Panc1 (cell line): ENCODE results near the gene ADNP. TPM values are rescaled to one million over a fixed set of nuclear protein-coding genes. Genes with fewer than 3 reads are reported as not detected.

Experiments used
- ATAC-seq: fragments of 200-7000 bp; cut with Tn5 transposase; 2 replicates; pipeline ENCODE4 v1.9.1; 2020; ENCODE audit warnings: mild to moderate bottlenecking, moderate library complexity
- BruUV-seq: library from RNA; stranded (reverse); fragments of 400-500 nt; replicated peaks from 2 replicates; lab custom pipeline; 2021; lab: Mats Ljungman, UMichigan
- CTCF ChIA-PET: fragments of 300-600 bp; sonication (Branson Sonifier 250); formaldehyde crosslinking; loops from one replicate; lab custom pipeline; 2022; ENCODE audit warnings: antibody characterized with exemption; lab: Charles Lee
- POLR2A ChIA-PET: fragments of 300-600 bp; sonication (Branson Sonifier 250); formaldehyde crosslinking; loops from one replicate; lab custom pipeline; 2022; ENCODE audit warnings: antibody characterized with exemption; lab: Charles Lee
- DNase-seq: peaks from one replicate; pipeline ENCODE4 v3.0.0-alpha.2; 2010; ENCODE audit warnings: low read depth, low spot score
- H3K27ac ChIP-seq: 2 replicates; pipeline ENCODE4 v1.5.1; 2011; ENCODE audit warnings: mild to moderate bottlenecking, low read length, inconsistent platforms
- H3K27me3 ChIP-seq: fragments of 200-500 bp; sonication (Bioruptor generic); 2 replicates; pipeline ENCODE4 v1.6.0; 2014; ENCODE audit warnings: low read length, inconsistent platforms; ENCODE audit not compliant: control insufficient read depth, insufficient read depth
- H3K36me3 ChIP-seq: fragments of 200-500 bp; sonication (Bioruptor generic); 2 replicates; pipeline ENCODE4 v1.5.1; 2014; ENCODE audit warnings: inconsistent platforms, mild to moderate bottlenecking, low read length, moderate library complexity; ENCODE audit not compliant: control insufficient read depth, insufficient read depth
- H3K4me1 ChIP-seq: 2 replicates; pipeline ENCODE4 v1.5.1; 2011; ENCODE audit warnings: inconsistent platforms, mild to moderate bottlenecking, low read length, moderate library complexity; ENCODE audit not compliant: control insufficient read depth, insufficient read depth
- H3K4me3 ChIP-seq, 2 experiments: 2 replicates each; pipeline ENCODE4 v1.5.1; 2011 to 2012; ENCODE audit warnings: low read depth in 2 of 2, low read length in 2 of 2, mild to moderate bottlenecking in 2 of 2, inconsistent platforms in 1 of 2, moderate library complexity in 1 of 2
- H3K9me3 ChIP-seq: fragments of 200-500 bp; sonication (Bioruptor generic); 2 replicates; pipeline ENCODE4 v1.5.1; 2014; ENCODE audit warnings: low read depth, mild to moderate bottlenecking, inconsistent platforms, low read length, moderate library complexity; ENCODE audit not compliant: control insufficient read depth, insufficient read depth
- POLR2AphosphoS5 ChIP-seq: IDR thresholded peaks from 2 replicates; pipeline ENCODE4 v1.6.1; 2012; ENCODE audit warnings: mild to moderate bottlenecking, low read depth, low read length, moderate library complexity
- SIN3A ChIP-seq: IDR thresholded peaks from 2 replicates; pipeline ENCODE4 v1.6.1; 2012; ENCODE audit warnings: low read depth, mild to moderate bottlenecking, low read length, moderate library complexity, borderline replicate concordance; ENCODE audit not compliant: insufficient read depth
- TCF7L2 ChIP-seq: IDR thresholded peaks from 2 replicates; pipeline ENCODE4 v1.6.1; 2011; ENCODE audit warnings: mild to moderate bottlenecking, low read depth, low read length, inconsistent platforms
- in situ Hi-C: cut with HindIII; loops from 2 replicates; pipeline ENCODE4 v1.10.0; 2016; ENCODE audit warnings: low sequenced_read_pairs, low pct_unique_long_range_greater_than_20kb
- intact Hi-C: fragments of 100-400 bp; cut with micrococcal nuclease; formaldehyde crosslinking; loops from one replicate; pipeline ENCODE4 v1.10.0; 2022; ENCODE audit not compliant: unreplicated experiment
- total RNA-seq: library from RNA; stranded (reverse); gene quantifications from one replicate; pipeline ENCODE4 v1.2.1, GENCODE V29; 2021; ENCODE audit not compliant: unreplicated experiment
- TF ChIP-seq, protein P1 (sequence below): fragments of 450-650 bp; IDR thresholded peaks from 2 replicates; pipeline ENCODE4 v1.5.1; 2017; ENCODE audit warnings: mild to moderate bottlenecking
- TF ChIP-seq, protein P2 (sequence below), 2 experiments: IDR thresholded peaks; 2 replicates each; pipeline ENCODE4 v1.6.1; 2011 to 2012; ENCODE audit warnings: low read depth in 2 of 2, control low read depth in 1 of 2, low read length in 1 of 2, mild to moderate bottlenecking in 1 of 2, moderate library complexity in 1 of 2; ENCODE audit not compliant: insufficient read depth in 1 of 2

The ADNP gene
- total RNA-seq, 1 experiment from 2014 or later = 65.1 TPM

DNA sequence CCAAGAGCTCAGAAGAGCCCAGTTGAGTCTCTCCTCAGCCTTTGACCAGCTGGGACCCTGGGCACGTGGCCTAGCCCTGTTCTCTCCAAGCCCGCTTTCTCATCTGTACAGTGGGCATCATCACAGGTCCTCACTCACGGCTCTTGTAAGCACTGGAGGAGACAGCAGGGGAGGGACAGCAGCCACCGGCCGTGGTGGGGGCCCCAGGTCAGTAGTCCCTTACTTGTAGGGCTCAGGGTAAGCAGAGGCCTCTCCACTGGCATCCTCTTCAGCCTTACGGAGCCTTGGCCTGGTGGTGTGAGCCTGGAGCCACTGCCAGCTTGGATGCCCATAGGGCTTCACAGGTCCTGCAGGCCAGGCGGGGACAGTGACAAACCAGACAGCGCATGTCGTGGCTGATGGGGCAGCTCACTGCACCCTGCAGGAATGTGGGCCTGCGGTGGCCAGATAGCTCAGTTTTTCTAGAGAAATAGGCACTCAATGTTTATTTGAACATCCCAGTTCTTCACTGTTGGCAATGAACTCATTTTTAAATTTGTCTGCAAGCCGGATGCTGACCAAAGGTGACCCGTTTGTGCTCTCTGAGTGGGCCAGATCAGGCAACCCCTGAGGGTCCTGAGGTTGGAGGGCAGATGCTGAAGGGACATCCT lies 65.1 kb downstream of the ADNP start:
- H3K27me3 ChIP-seq = no peaks in the 10 kb centered on the region
- no peaks in the 10 kb centered on the region for H3K4me1 ChIP-seq
- intact Hi-C loops = no loop called here
- in situ Hi-C loops = no loop called here
- BruUV-seq = no TSS peak
- H3K9me3 ChIP-seq = no peaks in the 10 kb centered on the region
- DNase-seq (no peak), ATAC-seq (peak; percentile 10; the same call in 1 of the 2 replicates)
- no peaks in the 10 kb centered on the region for H3K36me3 ChIP-seq
- H3K4me3 ChIP-seq = no peak overlapping the region
- POLR2A ChIA-PET = no interaction called here
- CTCF ChIA-PET = no interaction called here
- no peak for TF ChIP-seq SIN3A
- TF ChIP-seq, protein P1, sequence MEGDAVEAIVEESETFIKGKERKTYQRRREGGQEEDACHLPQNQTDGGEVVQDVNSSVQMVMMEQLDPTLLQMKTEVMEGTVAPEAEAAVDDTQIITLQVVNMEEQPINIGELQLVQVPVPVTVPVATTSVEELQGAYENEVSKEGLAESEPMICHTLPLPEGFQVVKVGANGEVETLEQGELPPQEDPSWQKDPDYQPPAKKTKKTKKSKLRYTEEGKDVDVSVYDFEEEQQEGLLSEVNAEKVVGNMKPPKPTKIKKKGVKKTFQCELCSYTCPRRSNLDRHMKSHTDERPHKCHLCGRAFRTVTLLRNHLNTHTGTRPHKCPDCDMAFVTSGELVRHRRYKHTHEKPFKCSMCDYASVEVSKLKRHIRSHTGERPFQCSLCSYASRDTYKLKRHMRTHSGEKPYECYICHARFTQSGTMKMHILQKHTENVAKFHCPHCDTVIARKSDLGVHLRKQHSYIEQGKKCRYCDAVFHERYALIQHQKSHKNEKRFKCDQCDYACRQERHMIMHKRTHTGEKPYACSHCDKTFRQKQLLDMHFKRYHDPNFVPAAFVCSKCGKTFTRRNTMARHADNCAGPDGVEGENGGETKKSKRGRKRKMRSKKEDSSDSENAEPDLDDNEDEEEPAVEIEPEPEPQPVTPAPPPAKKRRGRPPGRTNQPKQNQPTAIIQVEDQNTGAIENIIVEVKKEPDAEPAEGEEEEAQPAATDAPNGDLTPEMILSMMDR = no peak
- no peak for TF ChIP-seq TCF7L2
- TF ChIP-seq POLR2AphosphoS5 = no peak
- TF ChIP-seq, protein P2, sequence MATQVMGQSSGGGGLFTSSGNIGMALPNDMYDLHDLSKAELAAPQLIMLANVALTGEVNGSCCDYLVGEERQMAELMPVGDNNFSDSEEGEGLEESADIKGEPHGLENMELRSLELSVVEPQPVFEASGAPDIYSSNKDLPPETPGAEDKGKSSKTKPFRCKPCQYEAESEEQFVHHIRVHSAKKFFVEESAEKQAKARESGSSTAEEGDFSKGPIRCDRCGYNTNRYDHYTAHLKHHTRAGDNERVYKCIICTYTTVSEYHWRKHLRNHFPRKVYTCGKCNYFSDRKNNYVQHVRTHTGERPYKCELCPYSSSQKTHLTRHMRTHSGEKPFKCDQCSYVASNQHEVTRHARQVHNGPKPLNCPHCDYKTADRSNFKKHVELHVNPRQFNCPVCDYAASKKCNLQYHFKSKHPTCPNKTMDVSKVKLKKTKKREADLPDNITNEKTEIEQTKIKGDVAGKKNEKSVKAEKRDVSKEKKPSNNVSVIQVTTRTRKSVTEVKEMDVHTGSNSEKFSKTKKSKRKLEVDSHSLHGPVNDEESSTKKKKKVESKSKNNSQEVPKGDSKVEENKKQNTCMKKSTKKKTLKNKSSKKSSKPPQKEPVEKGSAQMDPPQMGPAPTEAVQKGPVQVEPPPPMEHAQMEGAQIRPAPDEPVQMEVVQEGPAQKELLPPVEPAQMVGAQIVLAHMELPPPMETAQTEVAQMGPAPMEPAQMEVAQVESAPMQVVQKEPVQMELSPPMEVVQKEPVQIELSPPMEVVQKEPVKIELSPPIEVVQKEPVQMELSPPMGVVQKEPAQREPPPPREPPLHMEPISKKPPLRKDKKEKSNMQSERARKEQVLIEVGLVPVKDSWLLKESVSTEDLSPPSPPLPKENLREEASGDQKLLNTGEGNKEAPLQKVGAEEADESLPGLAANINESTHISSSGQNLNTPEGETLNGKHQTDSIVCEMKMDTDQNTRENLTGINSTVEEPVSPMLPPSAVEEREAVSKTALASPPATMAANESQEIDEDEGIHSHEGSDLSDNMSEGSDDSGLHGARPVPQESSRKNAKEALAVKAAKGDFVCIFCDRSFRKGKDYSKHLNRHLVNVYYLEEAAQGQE (IDR thresholded peaks at IDR 0.05; ENCODE audit: insufficient read depth in 1 of 2, low read depth in 2 of 2, low read length in 1 of 2) = no peak
- no peak overlapping the region for H3K27ac ChIP-seq

DNA sequence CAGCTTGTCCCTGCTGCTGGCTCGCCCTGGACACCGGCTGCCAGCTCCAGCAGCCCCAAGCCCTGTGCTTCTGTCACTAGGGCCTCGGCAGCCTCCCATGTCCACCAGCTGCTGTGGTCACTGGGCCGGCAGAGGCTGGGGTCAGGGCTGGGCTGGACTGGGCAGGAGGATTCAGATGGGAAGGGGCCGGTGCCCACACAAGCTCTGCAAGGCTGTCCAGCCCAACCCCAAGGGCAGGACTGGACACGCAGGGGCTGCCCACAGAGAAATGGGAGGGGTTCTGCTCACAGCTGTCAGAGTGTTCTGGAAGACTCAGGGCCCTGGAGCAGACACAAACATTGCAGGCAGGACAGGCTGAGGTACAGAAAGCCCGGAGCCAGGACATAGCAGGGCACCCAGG lies 65.6 kb downstream of the ADNP start:
- H3K9me3 ChIP-seq = no peaks in the 10 kb centered on the region

More for the DNA sequence above, 65.6 kb downstream of the ADNP start:
- no peaks in the 10 kb centered on the region for H3K36me3 ChIP-seq
- no peak overlapping the region for H3K27ac ChIP-seq
- no peak overlapping the region for H3K4me3 ChIP-seq
- H3K4me1 ChIP-seq = no peaks in the 10 kb centered on the region
- no TSS peak for BruUV-seq
- in situ Hi-C loops (no loop called here), intact Hi-C loops (no loop called here)
- TF ChIP-seq SIN3A = no peak
- no peak for TF ChIP-seq TCF7L2
- TF ChIP-seq, protein P1 = no peak
- TF ChIP-seq, protein P2 (IDR thresholded peaks at IDR 0.05; ENCODE audit: insufficient read depth in 1 of 2, low read depth in 2 of 2, low read length in 1 of 2) = no peak
- TF ChIP-seq POLR2AphosphoS5 = no peak
- H3K27me3 ChIP-seq = no peaks in the 10 kb centered on the region
- ATAC-seq = no peak
- POLR2A ChIA-PET = no interaction called here
- DNase-seq = no peak
- CTCF ChIA-PET = no interaction called here
